Prostate gland (tissue), 2 donors: Measurements from ENCODE around the gene HMGXB3. TPM values are rescaled to one million over a fixed set of nuclear protein-coding genes. Genes with fewer than 3 reads are reported as not detected.

Experiments used
- DNase-seq: peaks from one replicate; pipeline ENCODE4 v3.0.0-alpha.2; 2019; ENCODE audit warnings: low spot score
- H3K27ac ChIP-seq, 2 donors: fragments of 200-600 bp; sonication (generic); 2 replicates each; pipeline ENCODE4 v1.5.1; 2017 to 2019
- H3K27me3 ChIP-seq: fragments of 200-600 bp; sonication (generic); replicated peaks from 2 replicates; pipeline ENCODE4 v1.5.1; 2019; ENCODE audit not compliant: insufficient read depth
- H3K36me3 ChIP-seq, 2 donors: fragments of 200-600 bp; sonication (generic); 1 replicate in 1 of 2; 2 replicates in 1 of 2; pipeline versions ENCODE4 v1.5.1 to v1.8.1; 2017 to 2019
- H3K4me1 ChIP-seq: fragments of 200-600 bp; sonication (generic); replicated peaks from 2 replicates; pipeline ENCODE4 v1.5.1; 2019
- H3K4me3 ChIP-seq, 2 donors: fragments of 200-600 bp; sonication (generic); 2 replicates each; pipeline ENCODE4 v1.5.1; 2017 to 2019
- H3K9me3 ChIP-seq: fragments of 200-600 bp; sonication (generic); 2 replicates; pipeline ENCODE4 v1.5.1; 2017
- POLR2A ChIP-seq: fragments of 450-650 bp; IDR thresholded peaks from one replicate; pipeline ENCODE4 v1.6.1; 2016; ENCODE audit warnings: antibody characterized with exemption, mild to moderate bottlenecking
- POLR2AphosphoS5 ChIP-seq: sonication (generic); formaldehyde crosslinking; IDR thresholded peaks from one replicate; pipeline ENCODE4 v1.6.1; 2017; ENCODE audit warnings: antibody characterized with exemption
- WGBS: methylation state at CpG from one replicate; pipeline ENCODE4 v1.1.5; 2018; 5-methylcytosine and 5-hydroxymethylcytosine counted together
- intact Hi-C: fragments of 100-400 bp; cut with DNase I; formaldehyde crosslinking; loops from one replicate; pipeline ENCODE4 v1.14.2; 2022
- total RNA-seq, 2 donors: library from RNA; depleted of rRNA; stranded (reverse); fragments of >200 nt; gene quantifications; one replicate each; pipeline ENCODE4 v1.1.0, GENCODE V29; 2016
- TF ChIP-seq, protein P1 (sequence below), 4 experiments: fragments of 200-600 bp in 2 of 4; fragments of 450-650 bp in 2 of 4; sonication (generic) in 2 of 4; IDR thresholded peaks; 1 replicate in 3 of 4; 2 replicates in 1 of 4; pipeline ENCODE4 v1.5.1; 2016 to 2019; ENCODE audit warnings: antibody characterized with exemption in 4 of 4, mild to moderate bottlenecking in 2 of 4, moderate library complexity in 2 of 4

HMGXB3 gene
- total RNA-seq, 2 donors from 2014 or later: 49.6 to 64.2 TPM

DNA sequence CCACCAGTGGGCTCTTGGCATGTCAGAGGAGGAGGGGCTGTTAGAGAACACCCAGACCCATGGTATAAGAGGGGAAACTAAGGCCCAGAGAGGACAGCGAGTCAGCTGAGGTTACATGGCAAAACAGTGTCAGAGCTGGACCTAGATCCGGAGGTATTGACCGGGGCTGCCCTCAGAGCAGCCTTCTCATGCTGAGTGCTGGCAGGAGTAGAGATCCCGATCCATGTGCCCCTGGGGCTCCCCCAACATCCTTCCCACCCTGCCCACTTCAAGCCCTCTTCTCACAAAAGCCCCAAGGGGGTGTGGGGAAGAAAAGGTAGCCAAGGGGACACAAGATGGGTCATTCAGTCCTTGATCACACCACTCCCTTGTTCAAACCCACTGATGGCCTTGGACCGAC is 65.9 kb downstream of the HMGXB3 start:
- H3K36me3 ChIP-seq: no peaks in the 10 kb centered on the region
- H3K4me1 ChIP-seq: no peaks in the 10 kb centered on the region
- intact Hi-C loops: no loop called here
- TF ChIP-seq, protein P1, sequence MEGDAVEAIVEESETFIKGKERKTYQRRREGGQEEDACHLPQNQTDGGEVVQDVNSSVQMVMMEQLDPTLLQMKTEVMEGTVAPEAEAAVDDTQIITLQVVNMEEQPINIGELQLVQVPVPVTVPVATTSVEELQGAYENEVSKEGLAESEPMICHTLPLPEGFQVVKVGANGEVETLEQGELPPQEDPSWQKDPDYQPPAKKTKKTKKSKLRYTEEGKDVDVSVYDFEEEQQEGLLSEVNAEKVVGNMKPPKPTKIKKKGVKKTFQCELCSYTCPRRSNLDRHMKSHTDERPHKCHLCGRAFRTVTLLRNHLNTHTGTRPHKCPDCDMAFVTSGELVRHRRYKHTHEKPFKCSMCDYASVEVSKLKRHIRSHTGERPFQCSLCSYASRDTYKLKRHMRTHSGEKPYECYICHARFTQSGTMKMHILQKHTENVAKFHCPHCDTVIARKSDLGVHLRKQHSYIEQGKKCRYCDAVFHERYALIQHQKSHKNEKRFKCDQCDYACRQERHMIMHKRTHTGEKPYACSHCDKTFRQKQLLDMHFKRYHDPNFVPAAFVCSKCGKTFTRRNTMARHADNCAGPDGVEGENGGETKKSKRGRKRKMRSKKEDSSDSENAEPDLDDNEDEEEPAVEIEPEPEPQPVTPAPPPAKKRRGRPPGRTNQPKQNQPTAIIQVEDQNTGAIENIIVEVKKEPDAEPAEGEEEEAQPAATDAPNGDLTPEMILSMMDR (IDR thresholded peaks at IDR 0.05): no peak
- TF ChIP-seq POLR2AphosphoS5 (no peak), POLR2A (no peak)
- 97% methylated on average over 5 of the region's 5 CpGs for WGBS
- DNase-seq: no peak
- H3K9me3 ChIP-seq: no peaks in the 10 kb centered on the region
- no peaks in the 10 kb centered on the region for H3K27me3 ChIP-seq
- no peak overlapping the region for H3K4me3 ChIP-seq
- no peak overlapping the region for H3K27ac ChIP-seq

DNA sequence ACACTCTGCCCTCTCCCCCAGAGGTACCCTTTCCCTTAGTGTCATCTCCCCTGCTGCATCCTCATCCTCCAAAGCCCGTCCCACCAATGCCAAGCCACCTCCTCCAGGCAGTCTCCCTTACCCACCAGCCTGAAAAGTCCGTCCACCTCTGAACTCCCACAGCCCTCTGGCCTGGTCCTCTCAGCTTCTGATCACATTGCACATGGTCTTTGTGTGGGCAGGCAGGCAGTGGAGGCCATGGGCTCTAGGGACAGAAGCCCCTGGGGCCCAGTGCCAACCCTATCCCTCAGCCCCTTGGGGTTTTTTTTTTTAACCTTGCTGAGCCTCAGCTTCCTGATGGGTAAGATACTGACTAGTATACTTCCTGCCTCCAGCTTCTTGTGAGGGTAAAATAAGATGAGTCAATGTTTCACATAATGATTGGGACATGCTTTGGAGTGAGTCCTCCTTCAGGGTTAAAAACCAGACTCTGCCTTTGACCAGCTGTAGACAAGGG is 66.4 kb downstream of the HMGXB3 start:
- intact Hi-C loops: no loop called here
- H3K27ac ChIP-seq: no peak overlapping the region
- TF ChIP-seq, protein P1 (IDR thresholded peaks at IDR 0.05): no peak
- TF ChIP-seq POLR2AphosphoS5 (no peak), POLR2A (no peak)
- H3K9me3 ChIP-seq: no peaks in the 10 kb centered on the region
- H3K36me3 ChIP-seq: no peaks in the 10 kb centered on the region
- H3K4me1 ChIP-seq: no peaks in the 10 kb centered on the region
- DNase-seq: no peak
- no peaks in the 10 kb centered on the region for H3K27me3 ChIP-seq
- H3K4me3 ChIP-seq: no peak overlapping the region
- 91% methylated on average over 2 of the region's 2 CpGs for whole genome bisulfite sequencing

DNA sequence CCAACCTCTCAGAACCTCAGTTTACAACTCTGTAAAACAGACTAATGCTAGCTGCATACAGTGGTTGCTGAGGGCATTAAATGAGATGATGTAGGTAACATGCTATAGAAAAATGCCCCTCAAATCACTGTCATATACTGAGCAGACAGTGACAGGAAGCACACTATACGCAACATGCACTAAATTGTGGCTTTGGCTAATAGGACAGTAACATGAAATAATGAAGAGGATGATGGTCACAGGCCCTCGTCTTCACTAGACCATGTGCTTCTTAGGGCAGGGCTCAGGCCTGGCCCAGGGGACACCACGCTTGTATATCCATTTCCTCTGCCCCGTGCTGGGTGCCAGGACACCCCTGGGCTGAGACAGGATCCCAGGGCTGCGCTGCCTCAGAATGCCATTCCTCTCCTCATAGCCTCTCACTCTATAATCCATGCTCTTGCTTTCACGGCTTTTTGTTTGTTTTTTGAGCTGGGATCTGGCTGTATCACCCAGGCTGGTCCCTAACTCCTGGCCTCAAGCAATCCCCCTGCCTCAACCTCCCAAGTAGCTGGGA is 66.9 kb downstream of the HMGXB3 start:
- no peak overlapping the region for H3K27ac ChIP-seq
- TF ChIP-seq POLR2A: no peak
- TF ChIP-seq POLR2AphosphoS5: no peak
- TF ChIP-seq, protein P1 (IDR thresholded peaks at IDR 0.05): no peak
- 86% methylated on average over 6 of the region's 6 CpGs for WGBS

DNA sequence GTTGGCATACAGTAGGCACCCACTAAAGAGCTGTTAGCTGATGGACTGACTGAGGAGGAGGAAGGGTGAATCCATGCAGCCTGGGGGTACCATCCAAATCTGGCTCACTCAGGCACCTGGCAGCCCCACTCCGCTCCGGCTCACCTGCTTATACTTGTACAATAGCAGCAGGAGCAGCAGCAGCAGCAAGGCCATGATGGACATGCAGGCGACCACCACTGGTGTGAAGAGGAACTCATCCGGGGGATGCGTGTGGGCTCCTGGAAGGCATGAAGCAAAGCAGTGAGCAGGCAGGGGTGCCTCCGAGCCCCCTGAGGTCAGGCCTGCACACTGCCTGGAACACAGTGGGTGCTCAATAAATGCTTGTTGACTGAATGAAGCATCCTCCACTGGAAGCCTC is 67.5 kb downstream of the HMGXB3 start:
- 98% methylated on average over 6 of the region's 6 CpGs for WGBS
- intact Hi-C loops: no loop called here
- TF ChIP-seq POLR2A: no peak
- TF ChIP-seq POLR2AphosphoS5: no peak
- TF ChIP-seq, protein P1 (IDR thresholded peaks at IDR 0.05): no peak
- Histone ChIP-seq H3K4me3 (no peak overlapping the region), H3K9me3 (no peaks in the 10 kb centered on the region), H3K27ac (no peak overlapping the region), H3K36me3 (no peaks in the 10 kb centered on the region), H3K27me3 (no peaks in the 10 kb centered on the region), H3K4me1 (no peaks in the 10 kb centered on the region)
- DNase-seq: no peak

More for the DNA sequence above, 66.9 kb downstream of the HMGXB3 start:
- H3K27me3 ChIP-seq: no peaks in the 10 kb centered on the region
- H3K4me3 ChIP-seq: no peak overlapping the region
- H3K9me3 ChIP-seq: no peaks in the 10 kb centered on the region
- no peak for DNase-seq
- H3K4me1 ChIP-seq: no peaks in the 10 kb centered on the region
- H3K36me3 ChIP-seq: no peaks in the 10 kb centered on the region
- intact Hi-C loops: no loop called here

DNA sequence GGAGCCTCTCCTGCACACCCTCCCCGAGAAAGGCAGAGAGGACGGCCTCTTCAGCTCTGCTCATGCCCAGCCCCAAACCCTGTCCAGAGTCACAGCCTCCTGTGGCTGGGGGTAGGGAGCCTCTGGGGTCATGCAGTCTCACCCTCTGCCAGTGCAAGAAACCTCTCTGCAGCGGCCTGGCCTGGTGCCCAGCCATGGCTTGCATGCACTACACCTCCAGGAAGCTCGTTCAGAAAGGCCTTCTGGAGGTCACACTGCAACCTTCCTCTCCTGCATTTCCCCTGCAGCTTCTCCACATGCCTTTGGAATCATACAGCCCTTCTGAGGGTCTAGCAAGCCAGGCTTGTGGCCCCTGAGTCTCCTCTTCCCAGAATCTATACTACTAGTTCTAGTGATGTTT is 67.9 kb downstream of the HMGXB3 start:
- TF ChIP-seq POLR2A: no peak
- no peak for TF ChIP-seq POLR2AphosphoS5
- TF ChIP-seq, protein P1 (IDR thresholded peaks at IDR 0.05): no peak
- Histone ChIP-seq H3K4me3 (no peak overlapping the region), H3K36me3 (no peaks in the 10 kb centered on the region), H3K4me1 (no peaks in the 10 kb centered on the region), H3K27me3 (no peaks in the 10 kb centered on the region), H3K27ac (no peak overlapping the region), H3K9me3 (no peaks in the 10 kb centered on the region)
- 69% methylated on average over 4 of the region's 4 CpGs for WGBS
- intact Hi-C loops: no loop called here
- no peak for DNase-seq
